ENCODE results near the gene JAZF1.

DNA sequence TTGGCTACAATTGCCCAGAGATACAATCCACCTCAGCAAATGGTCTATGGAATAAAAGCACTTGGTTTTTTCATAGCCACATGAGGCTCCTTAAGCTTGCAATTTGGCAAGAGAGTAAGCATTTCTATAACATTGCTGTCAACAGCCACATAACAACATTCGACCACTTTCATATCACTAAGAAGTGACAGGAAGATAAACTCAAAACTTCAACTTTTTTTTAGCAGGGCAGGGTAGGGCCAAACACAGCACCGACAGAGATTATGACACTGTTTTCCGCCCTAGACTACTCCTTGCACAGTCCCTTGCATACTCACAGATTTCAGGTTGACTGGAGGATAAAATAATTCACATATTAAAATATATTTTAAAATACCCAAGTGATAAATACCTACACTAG, 185.4 kb downstream of the JAZF1 start:
- TF ChIP-seq EZH2 (IDR thresholded peaks at IDR 0.05; ENCODE audit: insufficient read depth, poor library complexity, severe bottlenecking) (no peak), EZH2phosphoT487 (IDR thresholded peaks at IDR 0.05; ENCODE audit: insufficient read depth, low read depth) (no peak)

Measured in GM23248 (cell line).